ENCODE results near the gene LYPD3. TPM values are rescaled to one million over a fixed set of nuclear protein-coding genes. Genes with fewer than 3 reads are reported as not detected.
"Not testable (repeated sequence)": the region's sequence is repeated elsewhere in the genome, so short reads cannot be mapped to it uniquely, and the experiment has no call there.

Gene LYPD3
- total and polyA plus RNA-seq, 7 experiments from 2014 or later = 1.1 to 30.6 (median 6.5) TPM

- Mint-ChIP-seq H3K4me1 (peaks cover 23 to 46% (median 32%) of the 10 kb centered on the region in 7 donors), H3K36me3 (peaks cover 0 to 3% (median 0%) of the 10 kb centered on the region in 5 donors), H3K27ac (peak overlapping the region in 8 of 9 donors; percentile 7 to 96 (median 86)), H3K4me3 (peak overlapping the region in 1 of 10 donors; percentile 13), H3K27me3 (peaks cover 0 to 2% (median 0%) of the 10 kb centered on the region in 5 donors), H3K9me3 (peaks cover 0 to 5% (median 0%) of the 10 kb centered on the region in 11 donors)
- intact Hi-C loops (cut with micrococcal nuclease) = loop anchor here (1.0 to 5.0 kb wide), 8 partner anchors 14 to 205 kb away; partner anchors contain the start of genes PHLDB3 (in 2 of the 2), IRGQ (in 1 of the 2) and ZNF576 (in 1 of the 2)
- ATAC-seq = peak; percentile 90
- ChIA-PET CTCF (interaction anchor here (0.8 to 7.6 kb wide), 19 partner anchors 9 to 149 kb away, joined by 3 to 250 read pairs (median 6); partner anchors contain the start of genes IRGQ, PHLDB3, PINLYP and XRCC1), POLR2A (interaction anchor here (0.6 to 3.6 kb wide), 14 partner anchors 10 to 149 kb away, joined by 3 to 36 read pairs (median 6); partner anchors contain the start of genes IRGQ, PHLDB3 and ZNF575)
- H3K4me1 ChIP-seq (ENCODE audit: control insufficient read depth in 2 of 2, insufficient read depth in 2 of 2, low read length in 2 of 2) = peaks cover 3 to 4% of the 10 kb centered on the region in 2 donors
- H3K27me3 ChIP-seq (ENCODE audit: control insufficient read depth in 2 of 2, insufficient read depth in 2 of 2, low read length in 2 of 2) = no peaks in the 10 kb centered on the region
- DNase-seq = peak; percentile 70 to 84 (median 78)
- no peaks in the 10 kb centered on the region for H3K9me3 ChIP-seq (ENCODE audit: control insufficient read depth in 2 of 3, low read length in 3 of 3)
- no peak overlapping the region for H3K4me3 ChIP-seq (ENCODE audit: low read length)
- no peaks in the 10 kb centered on the region for H3K36me3 ChIP-seq (ENCODE audit: control insufficient read depth in 2 of 3, insufficient read depth in 3 of 3, low read length in 3 of 3)
- no peak overlapping the region for H3K27ac ChIP-seq (ENCODE audit: low read depth, low read length)
These were observed 18.5 kb downstream of the LYPD3 start for GRCh38 chr19:43446746-43447489.

- H3K4me3 Mint-ChIP-seq = no peak overlapping the region
- Histone ChIP-seq H3K27ac (ENCODE audit: low read depth, low read length) (no peak overlapping the region), H3K9me3 (ENCODE audit: control insufficient read depth in 2 of 3, low read length in 3 of 3) (no peaks in the 10 kb centered on the region), H3K27me3 (ENCODE audit: control insufficient read depth in 2 of 2, insufficient read depth in 2 of 2, low read length in 2 of 2) (no peaks in the 10 kb centered on the region), H3K4me3 (ENCODE audit: low read length) (no peak overlapping the region), H3K36me3 (ENCODE audit: control insufficient read depth in 2 of 3, insufficient read depth in 3 of 3, low read length in 3 of 3) (no peaks in the 10 kb centered on the region), H3K4me1 (ENCODE audit: control insufficient read depth in 2 of 2, insufficient read depth in 2 of 2, low read length in 2 of 2) (peaks cover 3 to 4% of the 10 kb centered on the region in 2 donors)
- H3K9me3 Mint-ChIP-seq = peaks cover 0 to 2% (median 0%) of the 10 kb centered on the region in 11 donors
- intact Hi-C loops (cut with micrococcal nuclease) = loop anchor here in 1 of 2 donors (5.0 kb wide), 1 partner anchor 207 kb away; no protein-coding TSS in a partner anchor
- ChIA-PET CTCF (interaction anchor here (0.6 to 7.6 kb wide), 8 partner anchors 8 to 149 kb away, joined by 4 to 250 read pairs (median 6); no protein-coding TSS in a partner anchor), POLR2A (interaction anchor here (1.2 to 3.5 kb wide), 3 partner anchors 12 to 87 kb away, joined by 5 to 23 read pairs (median 5); partner anchors contain the start of gene ZNF575)
- no peak for DNase-seq
- H3K27me3 Mint-ChIP-seq = peaks cover 0 to 2% (median 0%) of the 10 kb centered on the region in 5 donors
- H3K27ac Mint-ChIP-seq = peak overlapping the region; percentile 11 to 80 (median 68)
- peaks cover 0 to 3% (median 0%) of the 10 kb centered on the region in 5 donors for H3K36me3 Mint-ChIP-seq
- no peak for ATAC-seq
- H3K4me1 Mint-ChIP-seq = peaks cover 22 to 54% (median 37%) of the 10 kb centered on the region in 7 donors
These were observed 20.0 kb downstream of the LYPD3 start for GRCh38 chr19:43445426-43445825.

- no peaks in the 10 kb centered on the region for H3K9me3 ChIP-seq (ENCODE audit: control insufficient read depth in 2 of 3, low read length in 3 of 3)
- Mint-ChIP-seq H3K27ac (peak overlapping the region in 7 of 9 donors; percentile 47 to 85 (median 58)), H3K9me3 (peaks cover 0 to 2% (median 0%) of the 10 kb centered on the region in 11 donors), H3K36me3 (peaks cover 0 to 4% (median 0%) of the 10 kb centered on the region in 5 donors), H3K4me3 (peak overlapping the region in 1 of 10 donors; percentile 32), H3K27me3 (peaks cover 0 to 2% (median 0%) of the 10 kb centered on the region in 5 donors), H3K4me1 (peaks cover 23 to 58% (median 41%) of the 10 kb centered on the region in 7 donors)
- intact Hi-C loops (cut with micrococcal nuclease) = loop anchor here in 1 of 2 donors (5.0 kb wide), 1 partner anchor 208 kb away; no protein-coding TSS in a partner anchor
- DNase-seq (no peak), ATAC-seq (peak; percentile 39)
- POLR2A ChIA-PET = interaction anchor here (0.9 to 1.3 kb wide), 3 partner anchors 18 to 88 kb away, joined by 3 to 5 read pairs (median 5); partner anchors contain the start of gene ZNF575
- CTCF ChIA-PET = interaction anchor here (0.6 to 7.6 kb wide), 6 partner anchors 10 to 83 kb away, joined by 3 to 250 read pairs (median 4); no protein-coding TSS in a partner anchor
- no peaks in the 10 kb centered on the region for H3K27me3 ChIP-seq (ENCODE audit: control insufficient read depth in 2 of 2, insufficient read depth in 2 of 2, low read length in 2 of 2)
- H3K4me1 ChIP-seq (ENCODE audit: control insufficient read depth in 2 of 2, insufficient read depth in 2 of 2, low read length in 2 of 2) = peaks cover 6 to 8% of the 10 kb centered on the region in 2 donors
- no peak overlapping the region for H3K27ac ChIP-seq (ENCODE audit: low read depth, low read length)
- H3K36me3 ChIP-seq (ENCODE audit: control insufficient read depth in 2 of 3, insufficient read depth in 3 of 3, low read length in 3 of 3) = no peaks in the 10 kb centered on the region
- H3K4me3 ChIP-seq (ENCODE audit: low read length) = no peak overlapping the region
These were observed 20.7 kb downstream of the LYPD3 start for GRCh38 chr19:43444531-43445287.

- H3K27me3 Mint-ChIP-seq; H3K9me3 ChIP-seq (ENCODE audit: control insufficient read depth in 2 of 3, low read length in 3 of 3); H3K36me3 ChIP-seq (ENCODE audit: control insufficient read depth in 2 of 3, insufficient read depth in 3 of 3, low read length in 3 of 3); H3K27me3 ChIP-seq (ENCODE audit: control insufficient read depth in 2 of 2, insufficient read depth in 2 of 2, low read length in 2 of 2); H3K36me3 Mint-ChIP-seq; ATAC-seq; H3K9me3 Mint-ChIP-seq; intact Hi-C loops (cut with micrococcal nuclease); DNase-seq; H3K4me3 Mint-ChIP-seq; H3K4me3 ChIP-seq (ENCODE audit: low read length); H3K27ac ChIP-seq (ENCODE audit: low read depth, low read length): not testable (repeated sequence)
- peak overlapping the region in 7 of 9 donors; percentile 41 to 91 (median 63) for H3K27ac Mint-ChIP-seq
- H3K4me1 Mint-ChIP-seq = peaks cover 23 to 61% (median 45%) of the 10 kb centered on the region in 7 donors
- CTCF ChIA-PET = interaction anchor here (0.6 to 7.6 kb wide), 5 partner anchors 10 to 84 kb away, joined by 3 to 250 read pairs (median 6); no protein-coding TSS in a partner anchor
- POLR2A ChIA-PET = interaction anchor here (0.9 kb wide), 1 partner anchor 19 kb away, joined by 3 read pairs; no protein-coding TSS in a partner anchor
- H3K4me1 ChIP-seq (ENCODE audit: control insufficient read depth in 2 of 2, insufficient read depth in 2 of 2, low read length in 2 of 2) = peaks cover 10 to 12% of the 10 kb centered on the region in 2 donors
These were observed 21.3 kb downstream of the LYPD3 start for GRCh38 chr19:43444091-43444490.

- no peak overlapping the region for H3K4me3 ChIP-seq (ENCODE audit: low read length)
- peak overlapping the region in 8 of 9 donors; percentile 66 to 97 (median 86) for H3K27ac Mint-ChIP-seq
- H3K4me1 Mint-ChIP-seq = peaks cover 32 to 77% (median 59%) of the 10 kb centered on the region in 7 donors
- no peak overlapping the region for H3K4me3 Mint-ChIP-seq
- DNase-seq (no peak), ATAC-seq (no peak)
- peaks cover 0 to 8% (median 0%) of the 10 kb centered on the region in 5 donors for H3K36me3 Mint-ChIP-seq
- intact Hi-C loops (cut with micrococcal nuclease) = no loop called here
- peaks cover 0 to 6% (median 0%) of the 10 kb centered on the region in 11 donors for H3K9me3 Mint-ChIP-seq
- no peaks in the 10 kb centered on the region for H3K9me3 ChIP-seq (ENCODE audit: control insufficient read depth in 2 of 3, low read length in 3 of 3)
- POLR2A ChIA-PET = interaction anchor here (1.2 to 1.6 kb wide), 2 partner anchors 22 to 91 kb away, joined by 3 to 9 read pairs; partner anchors contain the start of gene ZNF575
- no peaks in the 10 kb centered on the region for H3K27me3 Mint-ChIP-seq
- H3K27ac ChIP-seq (ENCODE audit: low read depth, low read length) = no peak overlapping the region
- H3K27me3 ChIP-seq (ENCODE audit: control insufficient read depth in 2 of 2, insufficient read depth in 2 of 2, low read length in 2 of 2) = no peaks in the 10 kb centered on the region
- no peaks in the 10 kb centered on the region for H3K36me3 ChIP-seq (ENCODE audit: control insufficient read depth in 2 of 3, insufficient read depth in 3 of 3, low read length in 3 of 3)
- H3K4me1 ChIP-seq (ENCODE audit: control insufficient read depth in 2 of 2, insufficient read depth in 2 of 2, low read length in 2 of 2) = peaks cover 23 to 32% of the 10 kb centered on the region in 2 donors
- CTCF ChIA-PET = interaction anchor here (0.8 to 4.7 kb wide), 2 partner anchors 10 to 79 kb away, joined by 3 to 39 read pairs; no protein-coding TSS in a partner anchor
These were observed 23.7 kb downstream of the LYPD3 start for GRCh38 chr19:43441716-43442115.

Measured in naive thymus-derived CD4-positive, alpha-beta T cell (primary cell).